Mesodermal cell (in vitro differentiated cells): Measurements from ENCODE around the gene GPC3.

ENCODE experiments used
- H3K27ac ChIP-seq: 2 replicates; pipeline ENCODE4 v1.7.0; 2013; ENCODE audit warnings: mild to moderate bottlenecking, low read depth, low read length, moderate library complexity; ENCODE audit not compliant: severe bottlenecking
- H3K36me3 ChIP-seq: 2 replicates; pipeline ENCODE4 v1.7.1; 2013; ENCODE audit warnings: mild to moderate bottlenecking, low read length, moderate library complexity; ENCODE audit not compliant: control insufficient read depth, insufficient read depth
- H3K4me1 ChIP-seq: one replicate; pipeline ENCODE4 v1.7.1; 2013; ENCODE audit warnings: mild to moderate bottlenecking, low read length; ENCODE audit not compliant: insufficient read depth, control insufficient read depth, poor library complexity, severe bottlenecking
- H3K4me3 ChIP-seq: 2 replicates; pipeline ENCODE4 v1.7.0; 2013; ENCODE audit warnings: low read length, control low read depth, mild to moderate bottlenecking; ENCODE audit not compliant: insufficient read depth, poor library complexity, severe bottlenecking; ENCODE audit errors: extremely low read depth
- H3K9me3 ChIP-seq: 2 replicates; pipeline ENCODE4 v1.7.1; 2013; ENCODE audit warnings: mild to moderate bottlenecking, low read length, moderate library complexity; ENCODE audit not compliant: control insufficient read depth
- WGBS, 2 experiments: methylation state at CpG; one replicate each; pipeline ENCODE4 v1.1.5; 2013; ENCODE audit warnings: missing lambda C conversion rate in 2 of 2; ENCODE audit not compliant: insufficient coverage in 2 of 2; 5-methylcytosine and 5-hydroxymethylcytosine counted together

The GPC3 gene

DNA sequence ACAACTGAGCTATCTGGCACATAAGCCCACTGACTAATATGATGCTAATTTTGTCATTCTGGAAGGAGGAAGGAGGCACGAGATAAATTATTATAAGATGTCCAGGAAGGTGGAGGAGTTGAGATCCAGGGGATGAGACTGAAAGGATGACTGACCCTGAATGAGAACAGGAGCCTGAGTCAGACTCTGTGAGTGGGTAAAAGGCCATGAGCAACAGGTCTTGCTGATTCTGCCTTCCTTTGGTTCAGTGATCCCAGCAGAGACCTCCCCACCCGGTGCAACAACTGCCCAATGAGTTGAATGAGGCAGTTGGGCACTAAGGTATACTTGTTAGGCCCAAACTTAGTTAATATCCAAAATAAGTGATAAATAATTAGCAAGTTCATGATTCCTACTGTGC lies 332.0 kb downstream of the GPC3 start:
- Histone ChIP-seq H3K27ac (no peak overlapping the region), H3K4me1 (no peaks in the 10 kb centered on the region), H3K9me3 (no peaks in the 10 kb centered on the region), H3K36me3 (no peaks in the 10 kb centered on the region), H3K4me3 (no peak overlapping the region)
- WGBS, 2 experiments, result no CpG with 5 or more reads among the region's 2 CpGs

GRCh38 chrX:133652185-133652584 lies 333.2 kb downstream of the GPC3 start:
- Histone ChIP-seq H3K36me3 (no peaks in the 10 kb centered on the region), H3K9me3 (no peaks in the 10 kb centered on the region), H3K4me3 (no peak overlapping the region), H3K27ac (no peak overlapping the region), H3K4me1 (no peaks in the 10 kb centered on the region)
- no CpG with 5 or more reads among the region's 1 CpG for WGBS, 2 experiments

DNA sequence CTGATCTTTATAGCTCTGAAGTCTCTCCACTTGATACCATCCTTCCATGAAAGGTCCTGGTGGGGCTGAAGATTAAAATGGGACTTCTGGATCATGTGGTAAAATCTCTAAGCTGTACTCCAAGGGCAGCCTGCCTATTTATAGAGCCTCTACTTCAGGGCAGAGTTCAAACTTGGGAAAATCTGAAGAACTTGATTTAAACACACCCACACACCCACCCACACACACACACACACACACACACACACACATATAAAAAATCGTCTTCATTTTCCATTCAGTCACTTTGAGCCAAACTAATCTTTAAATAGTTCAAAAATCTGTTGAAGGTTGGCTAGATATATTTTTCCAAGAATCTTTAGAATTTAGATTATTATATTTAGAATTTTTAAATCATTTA lies 335.2 kb downstream of the GPC3 start:
- no CpG with 5 or more reads among the region's 1 CpG for WGBS, 2 experiments
- H3K27ac ChIP-seq, result no peak overlapping the region
- H3K4me1 ChIP-seq, result no peaks in the 10 kb centered on the region
- H3K9me3 ChIP-seq, result no peaks in the 10 kb centered on the region
- H3K4me3 ChIP-seq, result no peak overlapping the region
- H3K36me3 ChIP-seq, result no peaks in the 10 kb centered on the region

- H3K4me1 ChIP-seq, result no peaks in the 10 kb centered on the region
- no peaks in the 10 kb centered on the region for H3K9me3 ChIP-seq
- H3K27ac ChIP-seq, result no peak overlapping the region
- no peak overlapping the region for H3K4me3 ChIP-seq
- WGBS, 2 experiments, result no CpG with 5 or more reads among the region's 1 CpG
- no peaks in the 10 kb centered on the region for H3K36me3 ChIP-seq
Observed at GRCh38 chrX:133649651-133650050, 335.7 kb downstream of the GPC3 start.

GRCh38 chrX:133648594-133648993 lies 336.8 kb downstream of the GPC3 start:
- no peak overlapping the region for H3K4me3 ChIP-seq
- H3K36me3 ChIP-seq, result no peaks in the 10 kb centered on the region
- no peaks in the 10 kb centered on the region for H3K9me3 ChIP-seq
- no peak overlapping the region for H3K27ac ChIP-seq
- no peaks in the 10 kb centered on the region for H3K4me1 ChIP-seq
- 67 to 90% methylated on average over 1 to 2 of the region's 4 CpGs for WGBS, 2 experiments

DNA sequence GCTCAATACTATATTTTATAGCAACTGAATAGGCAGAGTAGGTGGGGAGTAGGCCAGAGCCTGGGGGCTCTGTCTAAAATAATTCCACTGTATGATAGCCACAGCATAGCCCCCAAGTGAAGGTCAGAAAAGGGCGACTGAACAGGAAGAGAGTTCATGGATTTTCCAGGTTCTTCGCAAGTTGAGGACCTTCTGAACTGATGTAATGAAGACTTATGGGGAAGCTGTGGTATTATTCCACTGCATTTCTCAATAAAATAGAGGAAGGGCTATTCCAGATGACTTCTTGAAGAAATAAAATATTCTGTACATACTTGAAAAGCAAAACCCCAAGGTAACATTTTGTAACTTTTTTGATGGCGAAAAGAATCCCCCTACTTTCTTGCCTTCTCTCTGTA lies 338.7 kb downstream of the GPC3 start:
- Histone ChIP-seq H3K4me1 (no peaks in the 10 kb centered on the region), H3K27ac (no peak overlapping the region), H3K4me3 (no peak overlapping the region), H3K36me3 (no peaks in the 10 kb centered on the region), H3K9me3 (no peaks in the 10 kb centered on the region)
- 100% methylated on average over 1 of the region's 3 CpGs; no CpG with 5 or more reads in 1 of the 2 experiments for WGBS, 2 experiments

DNA sequence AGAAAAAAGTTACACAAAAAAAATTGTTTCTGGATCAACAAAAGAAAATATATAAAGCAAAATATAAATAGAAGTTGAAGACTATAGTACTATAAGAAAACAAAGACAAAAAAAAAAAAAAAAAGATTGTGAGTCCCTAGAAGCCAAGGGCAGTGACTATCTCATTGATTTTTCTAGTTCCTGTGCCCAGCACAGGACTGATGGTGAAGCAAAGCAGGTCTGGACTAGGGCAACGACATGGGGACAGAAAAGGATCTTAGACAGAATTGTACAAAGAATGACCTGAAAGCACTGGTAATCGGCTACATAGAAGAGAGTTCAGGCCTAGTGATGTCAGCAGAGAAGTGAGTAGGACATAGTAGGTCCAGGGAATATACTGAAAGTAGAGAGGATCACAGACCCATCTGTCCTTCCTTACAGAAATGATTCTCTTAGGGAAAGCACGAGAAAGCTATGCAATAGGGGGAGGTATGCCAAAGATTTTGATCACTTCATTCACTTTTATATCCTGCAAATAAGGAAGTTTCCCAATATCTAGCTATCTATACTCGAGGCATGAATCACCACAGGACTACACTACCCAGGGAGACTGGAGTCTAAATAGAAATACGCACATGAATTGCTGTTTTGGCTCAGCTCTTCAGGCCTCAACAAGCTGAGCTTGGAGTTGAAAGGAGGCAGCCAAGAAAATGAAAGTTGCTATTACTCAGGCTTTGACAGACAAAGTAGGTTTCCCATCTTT lies 339.2 kb downstream of the GPC3 start:
- Histone ChIP-seq H3K27ac (no peak overlapping the region), H3K4me1 (no peaks in the 10 kb centered on the region), H3K36me3 (no peaks in the 10 kb centered on the region), H3K9me3 (no peaks in the 10 kb centered on the region), H3K4me3 (no peak overlapping the region)
- 80 to 85% methylated on average over 2 of the region's 5 CpGs for WGBS, 2 experiments

- 100% methylated on average over 3 of the region's 6 CpGs; no CpG with 5 or more reads in 1 of the 2 experiments for WGBS, 2 experiments
- Histone ChIP-seq H3K4me1 (peaks cover 2% of the 10 kb centered on the region), H3K27ac (no peak overlapping the region), H3K4me3 (no peak overlapping the region), H3K9me3 (no peaks in the 10 kb centered on the region), H3K36me3 (no peaks in the 10 kb centered on the region)
Observed at GRCh38 chrX:133645256-133645655, 340.1 kb downstream of the GPC3 start.

DNA sequence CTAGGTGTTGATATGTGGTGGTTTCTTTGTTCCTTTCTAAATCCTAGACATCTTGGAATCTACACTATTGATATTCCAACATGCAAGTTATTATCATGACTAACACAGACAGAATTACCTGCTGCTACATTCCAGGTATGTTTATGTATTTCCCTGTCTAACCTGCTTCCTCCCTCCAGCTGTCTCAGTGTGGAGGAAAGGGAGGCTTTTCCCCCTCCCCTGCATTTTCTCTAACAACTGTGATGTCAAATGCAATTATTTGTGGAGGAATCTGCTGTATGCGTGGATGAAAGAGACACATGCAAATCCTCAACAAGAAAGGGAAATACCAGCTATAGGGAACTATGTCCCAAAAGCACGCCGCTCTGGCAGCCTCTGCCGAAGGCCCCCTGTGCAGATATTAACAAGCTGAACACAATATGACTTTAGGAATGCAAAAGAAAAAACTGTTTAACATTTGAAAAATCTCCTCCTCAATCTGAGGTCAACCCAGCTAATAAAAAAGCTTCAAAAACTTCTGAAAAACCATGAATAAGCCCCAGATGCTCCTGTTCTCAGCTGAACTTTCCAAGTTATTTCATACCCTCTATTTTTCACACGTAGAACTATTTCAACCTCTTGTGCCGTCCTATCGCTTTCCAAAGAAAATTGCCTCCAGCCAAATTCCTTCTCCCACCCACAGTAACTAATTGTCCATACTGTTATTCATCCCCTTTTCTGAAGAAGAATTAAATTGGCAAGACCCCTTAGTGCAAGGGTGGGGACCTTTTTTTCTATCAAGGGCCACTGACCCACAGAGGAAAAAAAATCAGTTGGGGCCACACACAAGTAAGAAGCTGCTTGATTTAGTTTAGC lies 345.0 kb downstream of the GPC3 start:
- WGBS, 2 experiments, result 17 to 43% methylated on average over 1 to 3 of the region's 7 CpGs
- no peak overlapping the region for H3K4me3 ChIP-seq
- H3K4me1 ChIP-seq, result peaks cover 3% of the 10 kb centered on the region
- H3K27ac ChIP-seq, result no peak overlapping the region
- no peaks in the 10 kb centered on the region for H3K36me3 ChIP-seq
- no peaks in the 10 kb centered on the region for H3K9me3 ChIP-seq

GRCh38 chrX:133639726-133640125 lies 345.7 kb downstream of the GPC3 start:
- WGBS, 2 experiments, result 60% methylated on average over 1 of the region's 2 CpGs; no CpG with 5 or more reads in 1 of the 2 experiments
- Histone ChIP-seq H3K9me3 (no peaks in the 10 kb centered on the region), H3K27ac (no peak overlapping the region), H3K4me3 (no peak overlapping the region), H3K36me3 (no peaks in the 10 kb centered on the region), H3K4me1 (peaks cover 3% of the 10 kb centered on the region)

DNA sequence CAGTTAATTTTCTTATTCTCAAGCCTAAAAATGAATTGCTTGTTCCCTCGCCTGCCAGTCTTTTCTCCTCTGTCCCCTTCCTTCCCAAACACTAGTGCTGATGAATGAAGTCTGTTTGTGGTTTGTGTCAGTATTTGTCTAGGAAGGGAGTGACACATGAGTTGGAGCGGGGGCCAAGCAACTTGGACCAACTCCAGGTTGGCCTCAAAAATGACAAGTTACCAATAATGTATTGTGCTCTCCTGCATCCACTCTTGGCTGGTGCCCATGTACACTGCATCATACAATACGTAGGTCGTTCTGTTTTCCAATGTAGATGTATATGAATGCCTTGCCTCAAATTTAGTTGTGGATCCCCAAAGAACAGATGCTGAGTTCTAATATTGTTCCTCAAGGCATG lies 347.1 kb downstream of the GPC3 start:
- H3K36me3 ChIP-seq, result no peaks in the 10 kb centered on the region
- H3K4me3 ChIP-seq, result no peak overlapping the region
- 92 to 100% methylated on average over 1 to 2 of the region's 4 CpGs for WGBS, 2 experiments
- no peak overlapping the region for H3K27ac ChIP-seq
- no peaks in the 10 kb centered on the region for H3K9me3 ChIP-seq
- H3K4me1 ChIP-seq, result peaks cover 3% of the 10 kb centered on the region
